Measurements from ENCODE around the gene SYNE2. TPM values are rescaled to one million over a fixed set of nuclear protein-coding genes. Genes with fewer than 3 reads are reported as not detected.

Gene SYNE2
- total RNA-seq, 1 experiment from 2014 or later, result 37.5 TPM

DNA sequence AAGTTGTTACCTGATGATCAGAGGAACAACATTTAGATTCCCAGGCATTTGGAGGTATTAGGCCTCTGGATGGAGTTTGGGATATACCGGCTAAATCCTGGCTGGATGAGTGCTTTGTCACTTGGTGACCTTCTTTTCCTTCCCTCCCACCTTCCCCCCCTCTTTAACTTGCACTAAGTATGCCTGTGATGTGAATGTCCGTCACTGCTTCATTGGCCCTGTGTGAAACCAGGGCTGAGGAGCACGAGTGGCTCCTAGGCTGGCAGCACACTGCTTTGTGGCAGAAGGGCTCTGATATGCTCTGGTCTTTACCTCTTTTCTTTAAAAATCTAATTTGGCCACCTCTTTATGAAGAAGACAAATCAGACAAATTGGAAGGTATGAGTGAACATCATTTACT, 345.7 kb downstream of the SYNE2 start:
- DNase-seq (ENCODE audit: low read depth, low spot score), result no peak
- Histone ChIP-seq H3K27ac (ENCODE audit: low read length) (no peak overlapping the region), H3K9me3 (ENCODE audit: control insufficient read depth, insufficient read depth, low read depth, low read length) (no peaks in the 10 kb centered on the region), H3K4me1 (ENCODE audit: control insufficient read depth, insufficient read depth, low read length) (no peaks in the 10 kb centered on the region), H3K36me3 (ENCODE audit: control insufficient read depth, insufficient read depth, low read length) (no peaks in the 10 kb centered on the region), H3K27me3 (ENCODE audit: control insufficient read depth, insufficient read depth, low read length) (no peaks in the 10 kb centered on the region), H3K4me3 (ENCODE audit: low read depth in 2 of 2, low read length in 2 of 2) (no peak overlapping the region)
- CTCF ChIA-PET, result no interaction called here
- no peak for ATAC-seq
- POLR2A ChIA-PET, result no interaction called here
- in situ Hi-C loops (cut with HindIII; ENCODE audit: low pct_unique_long_range_greater_than_20kb, low sequenced_read_pairs), result no loop called here
- TF ChIP-seq TCF7L2 (IDR thresholded peaks at IDR 0.05; ENCODE audit: low read depth, low read length), result no peak
- no peak for TF ChIP-seq POLR2AphosphoS5 (IDR thresholded peaks at IDR 0.05; ENCODE audit: low read depth, low read length)
- TF ChIP-seq, protein P1, sequence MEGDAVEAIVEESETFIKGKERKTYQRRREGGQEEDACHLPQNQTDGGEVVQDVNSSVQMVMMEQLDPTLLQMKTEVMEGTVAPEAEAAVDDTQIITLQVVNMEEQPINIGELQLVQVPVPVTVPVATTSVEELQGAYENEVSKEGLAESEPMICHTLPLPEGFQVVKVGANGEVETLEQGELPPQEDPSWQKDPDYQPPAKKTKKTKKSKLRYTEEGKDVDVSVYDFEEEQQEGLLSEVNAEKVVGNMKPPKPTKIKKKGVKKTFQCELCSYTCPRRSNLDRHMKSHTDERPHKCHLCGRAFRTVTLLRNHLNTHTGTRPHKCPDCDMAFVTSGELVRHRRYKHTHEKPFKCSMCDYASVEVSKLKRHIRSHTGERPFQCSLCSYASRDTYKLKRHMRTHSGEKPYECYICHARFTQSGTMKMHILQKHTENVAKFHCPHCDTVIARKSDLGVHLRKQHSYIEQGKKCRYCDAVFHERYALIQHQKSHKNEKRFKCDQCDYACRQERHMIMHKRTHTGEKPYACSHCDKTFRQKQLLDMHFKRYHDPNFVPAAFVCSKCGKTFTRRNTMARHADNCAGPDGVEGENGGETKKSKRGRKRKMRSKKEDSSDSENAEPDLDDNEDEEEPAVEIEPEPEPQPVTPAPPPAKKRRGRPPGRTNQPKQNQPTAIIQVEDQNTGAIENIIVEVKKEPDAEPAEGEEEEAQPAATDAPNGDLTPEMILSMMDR (IDR thresholded peaks at IDR 0.05), result no peak
- TF ChIP-seq, protein P2, sequence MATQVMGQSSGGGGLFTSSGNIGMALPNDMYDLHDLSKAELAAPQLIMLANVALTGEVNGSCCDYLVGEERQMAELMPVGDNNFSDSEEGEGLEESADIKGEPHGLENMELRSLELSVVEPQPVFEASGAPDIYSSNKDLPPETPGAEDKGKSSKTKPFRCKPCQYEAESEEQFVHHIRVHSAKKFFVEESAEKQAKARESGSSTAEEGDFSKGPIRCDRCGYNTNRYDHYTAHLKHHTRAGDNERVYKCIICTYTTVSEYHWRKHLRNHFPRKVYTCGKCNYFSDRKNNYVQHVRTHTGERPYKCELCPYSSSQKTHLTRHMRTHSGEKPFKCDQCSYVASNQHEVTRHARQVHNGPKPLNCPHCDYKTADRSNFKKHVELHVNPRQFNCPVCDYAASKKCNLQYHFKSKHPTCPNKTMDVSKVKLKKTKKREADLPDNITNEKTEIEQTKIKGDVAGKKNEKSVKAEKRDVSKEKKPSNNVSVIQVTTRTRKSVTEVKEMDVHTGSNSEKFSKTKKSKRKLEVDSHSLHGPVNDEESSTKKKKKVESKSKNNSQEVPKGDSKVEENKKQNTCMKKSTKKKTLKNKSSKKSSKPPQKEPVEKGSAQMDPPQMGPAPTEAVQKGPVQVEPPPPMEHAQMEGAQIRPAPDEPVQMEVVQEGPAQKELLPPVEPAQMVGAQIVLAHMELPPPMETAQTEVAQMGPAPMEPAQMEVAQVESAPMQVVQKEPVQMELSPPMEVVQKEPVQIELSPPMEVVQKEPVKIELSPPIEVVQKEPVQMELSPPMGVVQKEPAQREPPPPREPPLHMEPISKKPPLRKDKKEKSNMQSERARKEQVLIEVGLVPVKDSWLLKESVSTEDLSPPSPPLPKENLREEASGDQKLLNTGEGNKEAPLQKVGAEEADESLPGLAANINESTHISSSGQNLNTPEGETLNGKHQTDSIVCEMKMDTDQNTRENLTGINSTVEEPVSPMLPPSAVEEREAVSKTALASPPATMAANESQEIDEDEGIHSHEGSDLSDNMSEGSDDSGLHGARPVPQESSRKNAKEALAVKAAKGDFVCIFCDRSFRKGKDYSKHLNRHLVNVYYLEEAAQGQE (IDR thresholded peaks at IDR 0.05; ENCODE audit: insufficient read depth in 1 of 2, low read depth in 2 of 2, low read length in 1 of 2), result no peak
- TF ChIP-seq SIN3A (IDR thresholded peaks at IDR 0.05; ENCODE audit: borderline replicate concordance, insufficient read depth, low read depth, low read length), result no peak
- intact Hi-C loops (cut with micrococcal nuclease; ENCODE audit: unreplicated experiment), result no loop called here
- no TSS peak for BruUV-seq (replicated peaks)

DNA sequence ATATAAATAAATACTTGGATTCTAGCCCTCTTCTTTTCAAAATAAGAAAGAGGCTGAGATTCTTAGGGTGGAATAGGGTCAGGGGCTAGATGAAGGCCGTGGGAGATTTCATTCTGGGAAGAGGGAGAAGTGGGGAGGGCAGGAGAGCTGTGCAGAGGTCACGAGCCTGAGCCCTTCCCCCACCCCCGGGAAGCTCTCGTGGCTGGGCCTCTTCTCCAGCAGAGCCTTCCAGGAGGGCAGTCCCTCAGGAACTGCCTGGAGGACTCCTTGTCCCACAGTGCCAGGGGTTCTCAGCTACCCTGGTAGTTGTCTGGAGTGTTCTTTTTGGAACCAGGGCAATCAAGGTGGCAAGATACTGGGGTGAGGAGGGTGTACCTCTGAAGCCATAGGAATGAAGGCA, 347.4 kb downstream of the SYNE2 start:
- H3K4me3 ChIP-seq (ENCODE audit: low read depth in 2 of 2, low read length in 2 of 2), result no peak overlapping the region
- no peaks in the 10 kb centered on the region for H3K9me3 ChIP-seq (ENCODE audit: control insufficient read depth, insufficient read depth, low read depth, low read length)
- no peak overlapping the region for H3K27ac ChIP-seq (ENCODE audit: low read length)
- no peaks in the 10 kb centered on the region for H3K4me1 ChIP-seq (ENCODE audit: control insufficient read depth, insufficient read depth, low read length)
- CTCF ChIA-PET, result no interaction called here
- intact Hi-C loops (cut with micrococcal nuclease; ENCODE audit: unreplicated experiment), result no loop called here
- no peaks in the 10 kb centered on the region for H3K27me3 ChIP-seq (ENCODE audit: control insufficient read depth, insufficient read depth, low read length)
- no TSS peak for BruUV-seq (replicated peaks)
- DNase-seq (ENCODE audit: low read depth, low spot score) (no peak), ATAC-seq (no peak)
- TF ChIP-seq POLR2AphosphoS5 (IDR thresholded peaks at IDR 0.05; ENCODE audit: low read depth, low read length) (no peak), SIN3A (IDR thresholded peaks at IDR 0.05; ENCODE audit: borderline replicate concordance, insufficient read depth, low read depth, low read length) (no peak), TCF7L2 (IDR thresholded peaks at IDR 0.05; ENCODE audit: low read depth, low read length) (no peak)
- TF ChIP-seq, protein P2 (IDR thresholded peaks at IDR 0.05; ENCODE audit: insufficient read depth in 1 of 2, low read depth in 2 of 2, low read length in 1 of 2), result no peak
- TF ChIP-seq, protein P1 (IDR thresholded peaks at IDR 0.05), result no peak
- no peaks in the 10 kb centered on the region for H3K36me3 ChIP-seq (ENCODE audit: control insufficient read depth, insufficient read depth, low read length)
- POLR2A ChIA-PET, result no interaction called here
- in situ Hi-C loops (cut with HindIII; ENCODE audit: low pct_unique_long_range_greater_than_20kb, low sequenced_read_pairs), result no loop called here

All from Panc1 (cell line).